Upper lobe of left lung (tissue), 6 donors: ENCODE measurements around the gene ZACN. TPM values are rescaled to one million over a fixed set of nuclear protein-coding genes. Genes with fewer than 3 reads are reported as not detected.

ENCODE experiments used
- ATAC-seq, 2 donors: fragments of 200-7000 bp; cut with Tn5 transposase; one replicate each; pipeline ENCODE4 v1.9.1; 2022; ENCODE audit warnings: mild to moderate bottlenecking in 2 of 2, moderate library complexity in 2 of 2; ENCODE audit not compliant: low FRiP score in 2 of 2
- DNase-seq, 2 donors: peaks; one replicate each; pipeline ENCODE4 v3.0.0-alpha.2; 2019 to 2020
- H3K27ac ChIP-seq, 4 donors: fragments of 200-600 bp; sonication (generic); one replicate each; pipeline ENCODE4 v1.5.1; 2016 to 2019
- H3K27me3 ChIP-seq, 4 donors: fragments of 200-600 bp; sonication (generic); one replicate each; pipeline ENCODE4 v1.5.1; 2017 to 2019
- H3K36me3 ChIP-seq, 4 donors: fragments of 200-600 bp; sonication (generic); one replicate each; pipeline ENCODE4 v1.5.1; 2016 to 2019
- H3K4me1 ChIP-seq, 4 donors: fragments of 200-600 bp; sonication (generic); one replicate each; pipeline ENCODE4 v1.5.1; 2018 to 2019
- H3K4me3 ChIP-seq, 4 donors: fragments of 200-600 bp; sonication (generic); one replicate each; pipeline ENCODE4 v1.5.1; 2017 to 2019; ENCODE audit warnings: mild to moderate bottlenecking in 2 of 4, moderate library complexity in 1 of 4
- H3K9me3 ChIP-seq, 4 donors: fragments of 200-600 bp; sonication (generic); one replicate each; pipeline ENCODE4 v1.5.1; 2018 to 2019
- EP300 ChIP-seq, 4 donors: sonication (generic); formaldehyde crosslinking; IDR thresholded peaks; one replicate each; pipeline ENCODE4 v1.5.1; 2017; ENCODE audit warnings: antibody characterized with exemption in 4 of 4, control low read depth in 2 of 4
- POLR2A ChIP-seq, 4 donors: fragments of 450-650 bp; IDR thresholded peaks; one replicate each; pipeline ENCODE4 v1.5.1; 2016 to 2017; ENCODE audit warnings: antibody characterized with exemption in 4 of 4, mild to moderate bottlenecking in 2 of 4
- POLR2AphosphoS5 ChIP-seq, 2 donors: sonication (generic); formaldehyde crosslinking; IDR thresholded peaks; one replicate each; pipeline ENCODE4 v1.5.1; 2017; ENCODE audit warnings: antibody characterized with exemption in 2 of 2
- WGBS, 2 donors: methylation state at CpG; one replicate each; pipeline ENCODE4 v1.1.5; 2017 to 2018; 5-methylcytosine and 5-hydroxymethylcytosine counted together
- total RNA-seq, 6 donors: library from RNA; depleted of rRNA in 4 of 6; stranded (reverse); fragments of >200 nt in 4 of 6; gene quantifications; one replicate each; pipeline versions ENCODE4 v1.1.0 to v1.2.1, GENCODE V29; 2016 to 2021
- TF ChIP-seq, protein P1 (sequence below), 6 experiments: fragments of 450-650 bp in 4 of 6; fragments of 200-600 bp in 2 of 6; sonication (generic) in 2 of 6; IDR thresholded peaks; one replicate each; pipeline ENCODE4 v1.5.1; 2016 to 2019; ENCODE audit warnings: antibody characterized with exemption in 6 of 6
- donor health status: DM: no; HTN: no; CAD: no; lungs with moderate emphysema.
- donor health status: DM: no; HTN: yes; CAD: no; lungs with severe emphysema.

Gene ZACN
- total RNA-seq, 6 donors from 2014 or later: not detected

DNA sequence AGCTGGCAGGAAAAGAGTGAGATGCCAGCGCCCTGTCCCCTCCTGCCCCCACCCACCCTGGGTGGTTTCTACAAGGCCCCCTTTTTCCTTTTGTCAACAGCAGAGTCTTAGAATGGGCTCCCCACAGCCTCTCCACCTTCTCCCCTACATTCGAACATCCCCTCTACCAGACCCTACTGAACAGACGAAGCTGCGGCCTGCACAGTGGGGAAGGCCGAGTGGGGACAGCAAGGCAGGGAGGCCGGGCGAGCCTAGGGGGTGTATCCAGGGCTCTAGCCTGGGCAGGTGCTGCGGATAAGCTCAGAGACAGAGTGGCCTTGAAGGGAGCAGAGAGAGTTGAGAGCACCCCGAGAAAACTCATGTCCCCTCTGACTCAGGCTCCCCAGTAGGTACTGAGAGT is 7.4 kb downstream of the ZACN start:
- Histone ChIP-seq H3K9me3 (no peaks in the 10 kb centered on the region), H3K4me3 (no peak overlapping the region), H3K36me3 (peaks cover 42 to 94% (median 87%) of the 10 kb centered on the region in 4 donors), H3K27ac (no peak overlapping the region), H3K4me1 (no peaks in the 10 kb centered on the region), H3K27me3 (no peaks in the 10 kb centered on the region)
- ATAC-seq (no peak), DNase-seq (no peak)
- WGBS, 2 donors: 95 to 97% methylated on average over 9 of the region's 9 CpGs
- TF ChIP-seq POLR2AphosphoS5 (IDR thresholded peaks at IDR 0.05) (no peak), EP300 (IDR thresholded peaks at IDR 0.05) (no peak)
- TF ChIP-seq, protein P1, sequence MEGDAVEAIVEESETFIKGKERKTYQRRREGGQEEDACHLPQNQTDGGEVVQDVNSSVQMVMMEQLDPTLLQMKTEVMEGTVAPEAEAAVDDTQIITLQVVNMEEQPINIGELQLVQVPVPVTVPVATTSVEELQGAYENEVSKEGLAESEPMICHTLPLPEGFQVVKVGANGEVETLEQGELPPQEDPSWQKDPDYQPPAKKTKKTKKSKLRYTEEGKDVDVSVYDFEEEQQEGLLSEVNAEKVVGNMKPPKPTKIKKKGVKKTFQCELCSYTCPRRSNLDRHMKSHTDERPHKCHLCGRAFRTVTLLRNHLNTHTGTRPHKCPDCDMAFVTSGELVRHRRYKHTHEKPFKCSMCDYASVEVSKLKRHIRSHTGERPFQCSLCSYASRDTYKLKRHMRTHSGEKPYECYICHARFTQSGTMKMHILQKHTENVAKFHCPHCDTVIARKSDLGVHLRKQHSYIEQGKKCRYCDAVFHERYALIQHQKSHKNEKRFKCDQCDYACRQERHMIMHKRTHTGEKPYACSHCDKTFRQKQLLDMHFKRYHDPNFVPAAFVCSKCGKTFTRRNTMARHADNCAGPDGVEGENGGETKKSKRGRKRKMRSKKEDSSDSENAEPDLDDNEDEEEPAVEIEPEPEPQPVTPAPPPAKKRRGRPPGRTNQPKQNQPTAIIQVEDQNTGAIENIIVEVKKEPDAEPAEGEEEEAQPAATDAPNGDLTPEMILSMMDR (IDR thresholded peaks at IDR 0.05): no peak

DNA sequence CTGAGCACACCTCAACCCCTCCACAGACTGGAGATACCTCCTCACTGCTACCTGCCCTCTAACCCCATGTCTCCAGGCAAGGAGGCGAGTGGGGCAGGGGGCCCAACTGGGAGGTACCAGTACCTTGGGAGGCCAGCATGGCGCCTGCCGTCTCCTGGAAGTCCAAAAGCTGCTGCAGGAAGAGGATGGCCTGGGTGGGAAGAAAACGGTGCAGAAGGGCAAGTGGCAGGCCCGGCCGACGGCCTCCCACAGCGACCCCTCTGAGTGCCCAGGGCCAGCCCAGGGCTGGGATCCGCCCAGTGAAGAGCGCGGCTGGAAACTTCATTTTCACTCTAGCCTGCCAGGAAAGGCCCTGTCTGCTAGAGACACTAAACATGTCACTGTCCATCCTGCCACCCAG is 8.5 kb downstream of the ZACN start:
- Histone ChIP-seq H3K4me1 (no peaks in the 10 kb centered on the region), H3K4me3 (no peak overlapping the region), H3K9me3 (no peaks in the 10 kb centered on the region), H3K27me3 (no peaks in the 10 kb centered on the region), H3K27ac (no peak overlapping the region), H3K36me3 (peaks cover 40 to 97% (median 92%) of the 10 kb centered on the region in 4 donors)
- no peak for DNase-seq
- ATAC-seq: no peak
- TF ChIP-seq POLR2A (IDR thresholded peaks at IDR 0.05): no peak
- TF ChIP-seq, protein P1 (IDR thresholded peaks at IDR 0.05): no peak
- no peak for TF ChIP-seq EP300 (IDR thresholded peaks at IDR 0.05)
- no peak for TF ChIP-seq POLR2AphosphoS5 (IDR thresholded peaks at IDR 0.05)
- 88% methylated on average over 11 of the region's 11 CpGs; no CpG with 5 or more reads in 1 of the 2 donors for WGBS, 2 donors

DNA sequence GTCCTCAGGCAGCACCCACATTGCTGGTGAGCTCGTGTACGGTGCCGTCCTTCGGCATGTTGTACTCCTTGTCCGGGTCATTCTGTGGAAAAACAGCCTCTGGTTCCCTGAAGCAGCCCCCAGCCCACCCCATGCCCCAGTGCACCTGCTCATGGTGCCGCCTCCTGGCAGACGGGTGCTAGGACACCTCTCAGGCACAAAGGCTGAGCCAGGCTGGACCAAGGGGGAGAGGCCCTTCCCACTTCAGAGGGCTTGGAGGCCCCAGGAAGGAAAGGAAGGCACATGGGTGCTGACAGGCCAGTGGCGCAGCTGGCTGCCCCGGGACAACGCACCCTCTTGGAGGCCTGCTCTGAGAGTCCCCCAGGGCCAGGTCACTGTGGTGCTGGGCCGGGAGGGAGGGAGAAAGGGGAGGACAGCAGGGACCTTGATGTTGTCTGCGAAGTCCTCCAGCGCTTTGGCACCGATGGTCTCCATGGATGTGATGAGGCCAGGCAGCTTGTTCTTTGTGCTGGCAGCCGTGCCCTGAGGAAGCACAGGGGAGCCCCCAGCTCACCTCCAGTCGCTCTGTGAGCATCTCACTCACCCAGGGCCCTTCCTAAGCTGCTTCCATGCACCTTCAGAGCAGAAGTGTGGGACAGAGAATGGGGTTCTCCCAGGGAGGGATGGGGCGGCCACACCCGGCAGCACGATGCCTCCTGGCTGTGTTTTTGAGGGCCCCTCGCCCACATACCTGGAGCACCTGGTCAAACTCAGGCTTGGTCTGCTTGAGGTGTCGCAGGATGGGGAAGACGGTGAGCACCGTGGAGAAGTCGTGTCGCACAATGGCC is 9.3 kb downstream of the ZACN start:
- peaks cover 40 to 99% (median 93%) of the 10 kb centered on the region in 4 donors for H3K36me3 ChIP-seq
- ATAC-seq (no peak), DNase-seq (no peak)
- H3K9me3 ChIP-seq: no peaks in the 10 kb centered on the region
- no peaks in the 10 kb centered on the region for H3K4me1 ChIP-seq
- TF ChIP-seq, protein P1 (IDR thresholded peaks at IDR 0.05): no peak
- TF ChIP-seq POLR2A (IDR thresholded peaks at IDR 0.05) (no peak), POLR2AphosphoS5 (IDR thresholded peaks at IDR 0.05) (no peak), EP300 (IDR thresholded peaks at IDR 0.05) (no peak)
- H3K27me3 ChIP-seq: no peaks in the 10 kb centered on the region
- H3K27ac ChIP-seq: no peak overlapping the region
- no peak overlapping the region for H3K4me3 ChIP-seq
- WGBS, 2 donors: 88 to 99% methylated on average over 9 to 25 of the region's 25 CpGs

DNA sequence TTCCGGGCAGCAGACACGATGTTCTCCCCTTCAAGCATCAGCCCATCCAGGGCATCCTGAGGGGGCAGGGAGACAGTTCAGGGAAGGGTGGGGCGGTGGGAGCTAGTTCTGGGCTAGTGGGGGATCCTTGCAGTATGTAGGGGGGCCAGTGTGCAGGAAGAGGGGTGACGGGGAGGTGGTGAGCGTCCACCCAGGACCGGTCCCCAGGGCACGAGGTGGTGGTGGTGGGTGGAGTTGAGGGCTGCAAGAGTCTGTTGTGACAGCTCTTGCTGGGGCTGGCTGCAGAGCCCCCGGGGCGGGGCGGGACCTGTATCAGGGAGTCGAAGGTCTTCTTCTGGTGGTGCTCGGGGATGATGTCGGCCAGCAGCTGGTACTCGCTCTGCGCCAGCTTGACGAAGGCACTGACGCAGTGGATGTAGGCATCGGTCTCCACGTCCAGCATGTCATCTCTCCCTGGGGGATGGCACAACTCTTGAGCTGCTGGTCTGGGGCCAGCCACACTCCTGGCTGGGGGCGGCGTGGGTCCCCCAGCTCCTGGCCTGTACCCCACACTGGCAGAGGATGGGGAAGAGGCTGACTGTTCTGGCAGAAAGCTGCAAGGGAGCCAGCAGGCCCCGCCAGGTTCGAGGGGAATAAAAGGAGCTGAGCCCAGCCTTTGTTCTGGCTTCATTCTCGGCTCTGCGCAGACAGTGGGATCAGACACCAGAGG is 10.0 kb downstream of the ZACN start:
- H3K9me3 ChIP-seq: no peaks in the 10 kb centered on the region
- no peaks in the 10 kb centered on the region for H3K27me3 ChIP-seq
- no peak overlapping the region for H3K4me3 ChIP-seq
- WGBS, 2 donors: 96 to 97% methylated on average over 22 to 25 of the region's 25 CpGs
- H3K27ac ChIP-seq: no peak overlapping the region
- TF ChIP-seq, protein P1 (IDR thresholded peaks at IDR 0.05): no peak
- no peak for TF ChIP-seq POLR2AphosphoS5 (IDR thresholded peaks at IDR 0.05)
- TF ChIP-seq POLR2A (IDR thresholded peaks at IDR 0.05): no peak
- TF ChIP-seq EP300 (IDR thresholded peaks at IDR 0.05): no peak
- H3K36me3 ChIP-seq: peaks cover 40 to 99% (median 93%) of the 10 kb centered on the region in 4 donors
- no peaks in the 10 kb centered on the region for H3K4me1 ChIP-seq
- DNase-seq (no peak), ATAC-seq (no peak)
